Heart left ventricle (tissue), 16 donors: ENCODE data around the gene LSAMP. TPM values are rescaled to one million over a fixed set of nuclear protein-coding genes. Genes with fewer than 3 reads are reported as not detected.

ENCODE experiments used
- ATAC-seq, 4 donors: fragments of 200-7000 bp; cut with Tn5 transposase; one replicate each; pipeline ENCODE4 v1.9.1; 2020 to 2022; ENCODE audit warnings: moderate library complexity in 4 of 4, mild to moderate bottlenecking in 3 of 4, moderate number of reproducible peaks in 1 of 4
- DNase-seq, 5 donors: peaks; one replicate each; pipeline ENCODE4 v3.0.0-alpha.2; 2020
- H3K27ac ChIP-seq, 12 donors: fragments of 200-600 bp; sonication (generic) in 4 of 12; one replicate each; pipeline versions ENCODE4 v1.5.0 to v1.8.0; 2016 to 2022; ENCODE audit warnings: mild to moderate bottlenecking in 2 of 12
- H3K27me3 ChIP-seq, 9 donors: fragments of 200-600 bp; sonication (generic) in 2 of 9; one replicate each; pipeline versions ENCODE4 v1.5.1 to v1.8.0; 2016 to 2022; ENCODE audit warnings: mild to moderate bottlenecking in 3 of 9
- H3K36me3 ChIP-seq, 9 donors: fragments of 200-600 bp; sonication (generic) in 2 of 9; one replicate each; pipeline versions ENCODE4 v1.5.0 to v1.8.0; 2018 to 2022; ENCODE audit warnings: mild to moderate bottlenecking in 2 of 9
- H3K4me1 ChIP-seq, 12 donors: fragments of 200-600 bp; sonication (generic) in 4 of 12; one replicate each; pipeline versions ENCODE4 v1.5.0 to v1.8.0; 2016 to 2022; ENCODE audit warnings: mild to moderate bottlenecking in 3 of 12
- H3K4me3 ChIP-seq, 12 donors: fragments of 200-600 bp; sonication (generic) in 4 of 12; one replicate each; pipeline versions ENCODE4 v1.5.0 to v1.8.0; 2017 to 2022; ENCODE audit warnings: mild to moderate bottlenecking in 9 of 12, moderate library complexity in 4 of 12
- H3K9me3 ChIP-seq, 12 donors: fragments of 200-600 bp; sonication (generic) in 4 of 12; one replicate each; pipeline versions ENCODE4 v1.5.0 to v1.8.0; 2016 to 2022; ENCODE audit warnings: mild to moderate bottlenecking in 1 of 12
- CTCF ChIP-seq, 12 donors: fragments of 200-600 bp; sonication (generic) in 4 of 12; IDR thresholded peaks; one replicate each; pipeline versions ENCODE4 v1.5.0 to v1.8.0; 2018 to 2022; ENCODE audit warnings: antibody characterized with exemption in 12 of 12, mild to moderate bottlenecking in 5 of 12
- POLR2A ChIP-seq, 2 donors: fragments of 450-650 bp; IDR thresholded peaks; one replicate each; pipeline ENCODE4 v1.6.1; 2017; ENCODE audit warnings: antibody characterized with exemption in 2 of 2, mild to moderate bottlenecking in 2 of 2, moderate library complexity in 2 of 2
- WGBS, 4 donors: extraction: QIAGEN DNeasy Blood & Tissue Kit in 2 of 4; methylation state at CpG; one replicate each; pipeline versions ENCODE4 v1.1.5 to v1.1.7; 2013 to 2018; 5-methylcytosine and 5-hydroxymethylcytosine counted together
- intact Hi-C, 10 donors: fragments of 100-400 bp; cut with DNase I; formaldehyde crosslinking; loops; one replicate each; pipeline versions ENCODE4 v1.11.1 to v1.14.2; 2022
- polyA plus RNA-seq, 2 donors: library from polyadenylated mRNA; stranded (reverse); fragments of 200-250 nt; gene quantifications; one replicate each; pipeline ENCODE4 v1.2.3, GENCODE V29; 2013
- total RNA-seq, 9 donors: library from RNA; depleted of rRNA in 2 of 9; stranded (reverse); fragments of >200 nt in 2 of 9; fragmentation: NEBNext Ultra II Directional in 3 of 9; extraction: Animal tissue kit (Norgen Biotek cat#: 25700) in 3 of 9; gene quantifications; one replicate each; pipeline versions ENCODE4 v1.1.0 to v1.2.4, GENCODE V29; 2016 to 2023
- donor health status: ischemic (EF 13 %, LVEDD 7.1; RV severe dilation, severe dysfunction).
- donor health status: healthy with polysubstance abuse.
- donor health status: DM: no; HTN: yes; CAD: no.
- donor health status: DM: no; HTN: no; CAD: no.
- donor health status: ischemic (EF 25% LVEDD 6.9; RV normal size, moderate dysfunction).
- donor health status: ischemic (EF 25% LVEDD 5.7; RV mildly dilated, moderate dysfunction).
- donor health status: healthy.
- donor health status: DM: yes; HTN: yes; CAD: no.
- donor health status: ischemic (EF 35%, LVEDD 5.7; RV mildly dilated, moderate dysfunction).
- donor health status: nonischemic (EF 11% LVEDD 7.7; RV severe dilation, severe dysfunction).
- donor health status: DM: yes; HTN: yes; CAD: no.
- donor health status: PGD.
- donor health status: ischemic (EF 29% LVEDD 5.4; RV normal size, mild dysfunction).
- donor health status: nonischemic (EF 23%, LVEDD 6.1; RV moderate dilation, normal function).

Gene LSAMP
- total and polyA plus RNA-seq, 11 donors, result 1.6 to 52.3 (median 7.2) TPM

- TF ChIP-seq CTCF (IDR thresholded peaks at IDR 0.05), result no peak
- TF ChIP-seq POLR2A (IDR thresholded peaks at IDR 0.05), result no peak
- Histone ChIP-seq H3K4me3 (no peak overlapping the region), H3K27me3 (no peaks in the 10 kb centered on the region), H3K27ac (no peak overlapping the region), H3K4me1 (no peaks in the 10 kb centered on the region), H3K36me3 (no peaks in the 10 kb centered on the region), H3K9me3 (no peaks in the 10 kb centered on the region)
- ATAC-seq (no peak), DNase-seq (no peak)
- WGBS, 4 donors, result 66 to 76% (median 72%) methylated on average over 3 of the region's 3 CpGs
- intact Hi-C loops, result loop anchor here in 1 of 10 donors (10.0 kb wide), 1 partner anchor 45 kb away; no protein-coding TSS in a partner anchor
These were observed 24.3 kb upstream of the LSAMP start for GRCh38 chr3:116469546-116469945.

- Histone ChIP-seq H3K27ac (no peak overlapping the region), H3K4me3 (no peak overlapping the region), H3K36me3 (no peaks in the 10 kb centered on the region), H3K4me1 (no peaks in the 10 kb centered on the region), H3K9me3 (no peaks in the 10 kb centered on the region), H3K27me3 (no peaks in the 10 kb centered on the region)
- TF ChIP-seq CTCF (IDR thresholded peaks at IDR 0.05), result no peak
- TF ChIP-seq POLR2A (IDR thresholded peaks at IDR 0.05), result no peak
- DNase-seq, result no peak
- 57 to 71% (median 63%) methylated on average over 1 of the region's 1 CpG for WGBS, 4 donors
- no peak for ATAC-seq
- intact Hi-C loops, result loop anchor here in 1 of 10 donors (10.0 kb wide), 1 partner anchor 50 kb away; no protein-coding TSS in a partner anchor
These were observed 19.1 kb upstream of the LSAMP start for GRCh38 chr3:116464276-116464798.

GRCh38 chr3:116453666-116454346 is 8.5 kb upstream of the LSAMP start:
- Histone ChIP-seq H3K4me3 (no peak overlapping the region), H3K36me3 (no peaks in the 10 kb centered on the region), H3K9me3 (no peaks in the 10 kb centered on the region), H3K27me3 (peaks cover 0 to 5% (median 0%) of the 10 kb centered on the region in 9 donors), H3K4me1 (no peaks in the 10 kb centered on the region), H3K27ac (no peak overlapping the region)
- intact Hi-C loops, result no loop called here
- no peak for TF ChIP-seq POLR2A (IDR thresholded peaks at IDR 0.05)
- TF ChIP-seq CTCF (IDR thresholded peaks at IDR 0.05), result peak in 4 of 12 donors; percentile 26 to 31 (median 28)
- ATAC-seq (no peak), DNase-seq (no peak)
- 74 to 87% (median 82%) methylated on average over 1 of the region's 1 CpG for WGBS, 4 donors

GRCh38 chr3:116449546-116450350 is 4.5 kb upstream of the LSAMP start:
- DNase-seq (no peak), ATAC-seq (no peak)
- WGBS, 4 donors, result 43 to 50% (median 46%) methylated on average over 3 of the region's 3 CpGs
- no peak overlapping the region for H3K4me3 ChIP-seq
- H3K27me3 ChIP-seq, result peaks cover 0 to 10% (median 0%) of the 10 kb centered on the region in 9 donors
- H3K4me1 ChIP-seq, result peaks cover 0 to 3% (median 0%) of the 10 kb centered on the region in 12 donors
- TF ChIP-seq CTCF (IDR thresholded peaks at IDR 0.05) (no peak), POLR2A (IDR thresholded peaks at IDR 0.05) (no peak)
- no peak overlapping the region for H3K27ac ChIP-seq
- H3K9me3 ChIP-seq, result no peaks in the 10 kb centered on the region
- intact Hi-C loops, result no loop called here
- H3K36me3 ChIP-seq, result no peaks in the 10 kb centered on the region
